HG03342 (cell line): ENCODE results near the gene DICER1.
"Not testable (repeated sequence)": the region's sequence is repeated elsewhere in the genome, so short reads cannot be mapped to it uniquely, and the experiment has no call there.

Experiments used
- ATAC-seq: cut with Tn5 transposase; IDR thresholded peaks from one replicate; pipeline ENCODE4 v1.9.1; 2021; ENCODE audit warnings: mild to moderate bottlenecking, moderate library complexity; ENCODE audit not compliant: unreplicated experiment

DICER1 gene

DNA sequence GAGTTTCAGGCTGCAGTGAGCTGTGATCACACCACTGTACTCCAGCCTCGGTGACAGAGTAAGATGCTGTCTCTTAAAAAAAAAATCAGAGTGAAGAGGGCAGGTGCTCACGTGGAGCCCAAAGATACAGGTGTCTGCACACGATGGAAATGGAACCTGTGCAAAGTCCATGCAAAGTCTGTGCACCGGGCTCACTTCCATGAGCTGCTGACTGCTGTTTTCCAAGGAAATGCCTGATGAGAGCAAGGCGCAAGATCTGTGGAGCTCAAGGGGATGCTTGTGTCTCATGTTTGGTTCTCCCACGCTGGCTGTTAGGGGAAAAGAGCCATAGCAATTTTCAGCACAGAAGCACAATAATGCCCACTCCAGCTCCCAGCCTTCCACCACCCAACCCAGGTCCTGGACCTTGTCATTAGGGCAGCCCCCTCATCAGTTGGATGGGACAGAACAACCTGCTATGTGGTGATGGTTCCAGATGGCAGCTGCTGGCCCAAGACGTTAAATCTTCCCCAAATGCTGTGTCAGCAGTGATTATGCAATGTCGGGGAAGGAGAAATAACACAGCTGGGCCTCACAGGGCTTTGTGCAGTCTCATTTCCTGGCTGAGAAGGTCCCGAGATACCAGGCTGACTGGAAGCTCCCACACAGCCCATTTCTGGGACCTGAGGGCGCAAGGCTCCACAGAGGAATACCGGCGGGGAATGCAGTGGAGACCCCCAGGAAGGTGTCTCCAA, 27.9 kb upstream of the DICER1 start:
- ATAC-seq, result no peak

DNA sequence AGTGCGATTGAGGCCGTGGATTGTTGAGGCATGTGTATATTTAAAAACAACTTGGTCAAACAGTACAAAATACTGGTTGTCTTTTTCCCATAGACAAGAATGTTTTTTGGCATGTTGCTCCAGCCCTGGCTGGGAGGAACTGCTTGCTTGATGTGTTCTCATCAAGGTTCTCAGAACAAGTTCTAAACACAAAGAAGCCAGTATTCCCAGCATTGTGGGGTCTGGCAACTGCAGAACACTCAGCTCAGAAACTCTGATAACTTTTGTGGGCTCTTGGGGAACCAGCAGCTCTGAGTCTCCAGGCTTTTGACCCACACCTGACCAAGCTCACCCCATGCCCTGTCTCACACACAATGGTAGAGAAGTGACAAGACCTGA, 27.1 kb upstream of the DICER1 start:
- no peak for ATAC-seq

DNA sequence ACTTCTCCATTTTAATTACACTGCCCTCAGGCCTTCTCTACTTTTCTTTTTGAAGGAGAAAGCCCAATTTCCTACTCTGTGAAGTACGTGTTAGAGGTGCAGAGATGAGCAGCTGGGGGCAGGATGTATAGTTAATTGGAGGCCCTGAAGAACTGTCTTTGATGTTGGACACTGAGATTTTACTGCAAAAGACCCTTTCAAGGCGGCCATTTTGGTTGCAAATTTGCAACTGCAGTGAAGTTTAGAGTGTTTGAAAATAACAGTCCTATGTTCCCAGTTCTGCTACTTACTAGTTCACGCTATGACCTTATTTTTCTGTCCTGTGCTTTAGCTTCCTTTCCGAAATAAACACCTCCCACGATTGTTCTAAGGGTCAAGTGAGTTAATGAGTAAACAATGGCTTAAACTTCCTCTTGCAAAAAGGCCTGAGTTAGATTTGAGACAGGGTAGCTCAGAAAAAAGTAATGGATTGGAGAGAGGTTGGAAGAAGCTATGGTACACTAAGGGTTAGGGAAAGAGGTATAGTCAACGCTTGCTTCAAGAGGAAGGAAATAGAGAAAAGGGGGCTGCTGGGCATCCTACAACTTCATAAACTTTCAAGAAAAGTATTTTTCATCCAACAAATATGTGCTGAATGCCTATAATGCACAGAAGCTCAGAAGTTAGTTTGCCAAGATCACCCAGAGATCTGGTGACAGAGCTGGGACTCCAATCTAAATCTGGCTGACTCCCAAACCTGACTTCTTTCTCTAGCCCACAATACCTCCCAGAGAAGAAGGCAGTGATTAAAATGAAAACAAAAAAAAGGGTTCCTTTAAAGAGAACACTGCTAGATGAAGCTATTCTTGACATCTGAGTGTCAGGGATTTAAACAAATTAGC, 26.4 kb upstream of the DICER1 start:
- peak; percentile 56 for ATAC-seq

DNA sequence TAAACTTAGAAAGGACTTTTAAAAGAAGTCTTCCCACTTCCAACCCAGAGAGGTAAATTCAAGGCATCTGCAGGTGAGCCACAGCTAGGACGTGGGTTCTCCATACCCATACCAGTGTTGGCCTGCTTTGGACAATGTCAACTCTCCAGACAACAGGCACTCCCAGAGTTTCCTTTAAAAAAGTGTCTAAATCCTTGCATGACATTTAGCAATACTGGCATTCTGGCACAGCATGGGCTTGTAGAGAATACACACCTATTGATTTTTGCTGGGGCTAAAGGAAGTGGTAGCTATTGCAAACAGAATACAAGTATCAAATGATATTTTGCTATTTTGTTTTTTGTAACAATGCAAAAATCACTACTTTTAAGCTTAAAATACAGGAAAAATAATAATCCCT, 25.8 kb upstream of the DICER1 start:
- no peak for ATAC-seq

DNA sequence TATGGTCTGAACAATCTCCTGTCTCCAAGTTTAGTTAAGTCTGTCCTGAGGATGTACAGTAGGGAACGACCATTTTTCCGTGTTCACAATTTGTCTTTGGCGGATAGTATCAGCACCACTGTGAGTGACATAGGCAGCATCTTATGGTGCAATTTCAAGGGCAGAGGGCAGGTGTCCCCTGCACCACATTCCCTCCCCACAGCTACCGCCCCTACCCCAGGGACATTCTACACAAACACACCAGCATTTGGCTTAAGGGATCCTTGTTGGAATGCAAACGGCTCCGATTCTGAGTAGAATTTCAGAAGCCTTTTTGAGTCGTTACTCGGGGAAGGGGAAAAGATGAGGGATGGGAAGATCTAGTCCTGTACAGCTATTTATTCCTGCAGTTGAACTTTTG, 25.1 kb upstream of the DICER1 start:
- no peak for ATAC-seq

DNA sequence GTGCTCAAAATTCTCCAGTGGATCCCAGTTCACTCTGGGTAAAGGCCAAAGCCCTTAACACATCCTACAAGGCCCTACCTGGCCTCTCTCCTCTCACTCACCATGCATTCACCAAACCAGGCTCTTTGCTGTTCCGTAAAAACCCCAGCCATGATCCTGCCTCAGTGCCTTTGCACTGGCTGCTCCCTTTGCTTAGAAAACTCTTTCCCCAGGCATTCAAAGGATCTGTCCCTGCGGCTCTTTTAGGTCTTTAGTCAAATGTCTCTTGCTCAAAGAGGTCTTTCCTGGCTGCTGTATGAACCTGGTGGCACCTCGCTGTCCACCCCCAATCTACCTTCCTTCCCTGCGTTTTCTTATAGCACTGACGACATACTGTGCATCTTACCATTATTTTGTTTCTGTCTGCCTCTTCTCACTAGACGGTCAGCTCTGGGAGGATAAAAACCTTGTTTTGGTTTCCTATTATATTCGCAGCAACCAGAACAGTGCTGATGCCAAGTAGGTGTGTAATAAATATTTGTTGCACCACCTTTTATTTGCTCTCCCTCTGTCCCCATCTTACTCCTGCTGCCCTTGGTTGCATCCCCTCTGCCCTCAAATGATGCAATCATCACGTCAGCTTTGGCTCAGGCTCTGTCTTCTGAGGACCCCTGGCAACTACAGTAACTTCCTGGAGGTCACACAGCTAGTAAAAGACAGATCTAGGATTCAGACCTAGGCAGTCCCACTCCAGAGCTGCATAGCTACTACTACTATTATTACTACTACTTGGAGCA, 23.8 kb upstream of the DICER1 start:
- ATAC-seq, result no peak

DNA sequence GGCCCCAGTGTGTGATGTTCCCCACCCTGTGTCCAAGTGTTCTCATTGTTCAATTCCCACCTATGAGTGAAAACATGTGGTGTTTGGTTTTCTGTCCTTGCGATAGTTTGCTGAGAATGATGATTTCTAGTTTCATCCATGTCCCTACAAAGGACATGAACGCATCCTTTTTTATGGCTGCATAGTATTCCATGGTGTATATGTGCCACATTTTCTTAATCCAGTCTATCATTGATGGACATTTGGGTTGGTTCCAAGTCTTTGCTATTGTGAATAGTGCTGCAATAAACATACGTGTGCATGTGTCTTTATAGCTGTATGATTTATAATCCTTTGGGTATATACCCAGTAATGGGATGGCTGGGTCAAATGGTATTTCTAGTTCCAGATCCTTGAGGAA, 18.3 kb upstream of the DICER1 start:
- ATAC-seq, result not testable (repeated sequence)

DNA sequence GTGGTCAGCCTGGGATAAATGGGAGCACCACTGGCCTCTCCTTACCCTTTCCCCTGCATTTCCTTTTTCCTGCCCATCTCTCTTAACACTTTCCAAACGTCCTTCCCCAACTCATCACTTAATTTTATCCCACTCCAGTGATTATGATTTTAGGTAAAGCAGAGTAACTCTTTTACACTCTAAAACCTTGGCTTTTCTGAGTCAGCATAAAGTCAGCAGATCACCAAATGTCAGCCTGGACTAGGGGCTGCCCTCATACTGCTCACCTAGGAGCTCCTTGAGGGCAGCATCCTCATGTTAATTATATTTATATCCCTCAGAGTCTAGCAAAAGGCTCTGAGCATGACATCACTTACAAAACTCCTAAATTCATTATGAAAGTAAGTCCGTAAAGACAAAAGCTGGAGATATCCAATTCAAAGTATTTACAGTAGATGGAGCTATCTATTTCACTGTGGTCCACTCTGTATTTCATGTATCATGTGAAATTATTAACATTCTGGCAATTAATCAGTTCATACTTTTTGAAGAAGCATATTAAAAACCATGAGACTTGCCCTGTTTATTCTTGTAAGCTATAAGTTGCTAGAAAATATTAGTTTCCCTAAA, 17.0 kb upstream of the DICER1 start:
- no peak for ATAC-seq

DNA sequence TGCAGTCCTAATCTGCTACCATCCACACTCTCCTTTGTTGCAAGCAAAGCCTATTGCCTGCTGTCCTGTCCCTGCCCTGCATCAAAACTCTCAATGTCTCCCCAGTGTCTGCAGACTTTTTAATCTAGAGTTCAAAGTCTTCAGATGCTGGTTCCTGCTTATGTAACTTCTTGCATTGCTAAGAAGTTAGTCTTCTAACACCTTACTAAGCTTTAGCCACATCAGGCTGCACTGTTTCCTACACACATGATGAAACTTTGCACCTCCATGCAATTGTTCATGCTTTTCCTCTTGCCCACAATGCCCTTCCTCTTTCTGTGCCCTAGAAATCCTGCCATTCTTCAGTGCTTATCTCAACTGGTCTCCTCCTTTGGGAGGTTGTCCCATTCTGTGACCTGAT, 16.2 kb upstream of the DICER1 start:
- no peak for ATAC-seq

DNA sequence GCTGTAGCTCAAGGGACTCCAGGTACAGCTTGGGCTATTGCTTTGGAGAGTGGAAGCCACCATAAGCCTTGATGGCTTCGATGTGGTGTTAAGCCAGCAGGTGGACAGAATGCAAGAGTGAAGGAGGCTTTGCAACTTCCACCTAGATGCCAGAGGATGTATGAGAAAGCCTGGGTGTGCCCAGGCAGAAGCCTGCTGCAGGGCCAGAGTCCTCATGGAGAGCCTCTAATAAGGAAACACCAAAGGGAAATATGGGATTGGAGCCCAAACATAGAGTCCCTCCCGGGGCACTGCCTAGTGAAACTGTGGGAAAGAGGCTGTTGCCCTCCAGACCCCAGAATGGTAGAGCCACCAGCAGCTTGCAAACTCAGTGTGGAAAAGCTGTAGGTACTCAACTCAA, 9.8 kb upstream of the DICER1 start:
- no peak for ATAC-seq

DNA sequence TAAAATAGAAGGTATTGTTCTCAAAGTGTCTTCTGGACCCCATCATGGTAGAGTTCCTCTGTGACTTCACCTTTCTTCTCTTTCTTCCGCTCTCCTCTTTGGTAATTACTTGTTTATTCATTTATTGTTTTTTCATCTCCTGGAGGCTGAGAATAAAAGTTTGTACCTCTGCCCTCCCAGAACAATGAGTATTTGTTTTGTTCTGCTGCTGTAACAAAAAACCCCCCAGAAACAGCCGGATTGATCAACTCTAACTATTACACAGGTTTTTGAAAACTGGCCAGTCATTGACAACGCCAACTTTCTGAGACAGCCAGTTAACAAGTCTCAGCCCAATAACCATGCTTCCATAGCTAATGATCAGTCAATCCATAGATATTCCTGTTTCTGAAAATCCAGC, 8.2 kb upstream of the DICER1 start:
- no peak for ATAC-seq

DNA sequence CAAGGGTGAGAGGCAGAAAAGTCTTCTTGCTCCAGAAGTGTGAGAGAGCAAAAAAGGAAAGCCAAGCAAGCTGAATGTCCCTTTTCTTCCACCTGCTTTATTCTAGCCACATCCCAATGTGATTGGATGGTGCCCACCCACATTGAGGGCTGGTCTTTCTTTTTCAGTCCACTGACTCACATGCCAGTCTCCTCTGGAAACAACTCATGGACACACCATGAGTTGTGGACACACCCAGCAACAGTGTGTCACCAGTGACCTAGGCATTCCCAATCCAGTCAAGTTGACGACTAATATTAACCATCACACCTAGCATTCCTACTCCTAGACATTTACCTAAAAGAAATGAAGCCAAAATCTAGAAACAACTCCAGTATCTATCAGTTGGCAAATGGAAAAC, 7.2 kb upstream of the DICER1 start:
- no peak for ATAC-seq

DNA sequence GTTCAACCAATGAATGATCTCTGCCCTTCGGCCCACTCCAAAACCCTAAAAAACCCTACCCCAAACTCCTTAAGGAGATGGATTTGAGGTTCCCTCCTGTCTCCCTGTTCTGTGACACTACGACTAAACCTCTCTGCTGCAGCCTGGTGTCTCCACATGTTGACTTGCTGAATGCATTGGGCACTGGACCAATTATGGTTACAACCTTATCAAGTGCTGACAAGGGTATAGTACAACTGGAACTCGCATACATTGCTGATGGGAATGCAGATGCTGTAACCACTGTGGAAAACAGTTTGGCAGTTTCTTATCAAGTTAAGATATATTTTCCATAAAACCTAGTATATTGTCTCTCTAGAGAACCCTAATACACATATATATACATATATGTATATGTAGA, 6.3 kb upstream of the DICER1 start:
- ATAC-seq, result no peak

DNA sequence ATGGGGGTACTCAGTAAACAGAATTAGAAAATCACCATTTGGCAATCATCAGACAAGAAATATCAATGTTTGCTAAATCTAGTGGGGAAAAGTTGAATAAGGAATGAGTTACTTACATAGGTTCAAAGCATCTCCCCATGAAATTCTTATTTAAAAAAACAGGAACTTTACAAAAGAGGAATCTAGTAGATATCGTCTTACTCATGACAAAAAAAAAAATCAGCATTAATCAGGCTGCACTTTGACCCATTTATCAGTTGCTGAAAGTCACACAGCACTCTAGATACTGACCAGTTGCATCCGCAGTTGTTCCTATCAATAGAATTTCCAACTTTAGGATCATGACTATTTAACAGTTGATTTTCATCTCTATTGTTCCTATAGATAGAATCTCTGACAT, 5.8 kb upstream of the DICER1 start:
- ATAC-seq, result no peak

DNA sequence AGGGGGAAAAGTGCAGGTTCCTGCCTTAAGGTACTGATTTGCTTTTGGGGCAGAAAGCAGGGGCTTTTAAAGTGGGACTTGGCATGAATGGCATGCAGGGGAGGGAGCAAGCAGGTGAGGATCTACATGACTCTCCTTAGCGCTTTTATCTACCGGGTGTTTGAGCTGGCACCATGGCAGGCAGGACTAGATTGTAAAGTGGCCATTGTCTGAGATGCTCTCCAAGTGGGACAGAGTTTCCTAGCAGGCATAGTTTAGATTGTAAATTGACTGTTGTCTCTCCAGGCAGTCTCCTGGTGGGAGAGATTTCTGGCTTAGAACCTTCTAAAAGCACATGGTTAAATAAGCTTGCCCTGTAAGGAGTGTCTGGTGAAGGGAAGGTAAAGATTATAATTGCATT, 5.3 kb upstream of the DICER1 start:
- ATAC-seq, result no peak

DNA sequence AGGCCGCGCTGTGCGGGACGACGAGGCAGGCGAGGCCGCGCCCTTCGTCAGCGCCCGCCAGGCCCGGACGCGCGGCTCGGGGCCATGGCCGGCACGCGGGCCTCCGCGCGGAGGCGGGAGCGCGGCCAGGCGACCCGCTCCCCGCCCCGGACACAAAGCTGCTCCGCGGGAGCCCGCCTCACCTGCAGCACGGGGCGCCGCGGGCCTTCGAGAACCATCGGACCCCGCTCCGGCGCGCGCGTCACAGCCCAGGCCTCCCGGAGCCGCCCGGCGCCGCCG, 342 bp downstream of the DICER1 start:
- ATAC-seq, result peak; percentile 19

DNA sequence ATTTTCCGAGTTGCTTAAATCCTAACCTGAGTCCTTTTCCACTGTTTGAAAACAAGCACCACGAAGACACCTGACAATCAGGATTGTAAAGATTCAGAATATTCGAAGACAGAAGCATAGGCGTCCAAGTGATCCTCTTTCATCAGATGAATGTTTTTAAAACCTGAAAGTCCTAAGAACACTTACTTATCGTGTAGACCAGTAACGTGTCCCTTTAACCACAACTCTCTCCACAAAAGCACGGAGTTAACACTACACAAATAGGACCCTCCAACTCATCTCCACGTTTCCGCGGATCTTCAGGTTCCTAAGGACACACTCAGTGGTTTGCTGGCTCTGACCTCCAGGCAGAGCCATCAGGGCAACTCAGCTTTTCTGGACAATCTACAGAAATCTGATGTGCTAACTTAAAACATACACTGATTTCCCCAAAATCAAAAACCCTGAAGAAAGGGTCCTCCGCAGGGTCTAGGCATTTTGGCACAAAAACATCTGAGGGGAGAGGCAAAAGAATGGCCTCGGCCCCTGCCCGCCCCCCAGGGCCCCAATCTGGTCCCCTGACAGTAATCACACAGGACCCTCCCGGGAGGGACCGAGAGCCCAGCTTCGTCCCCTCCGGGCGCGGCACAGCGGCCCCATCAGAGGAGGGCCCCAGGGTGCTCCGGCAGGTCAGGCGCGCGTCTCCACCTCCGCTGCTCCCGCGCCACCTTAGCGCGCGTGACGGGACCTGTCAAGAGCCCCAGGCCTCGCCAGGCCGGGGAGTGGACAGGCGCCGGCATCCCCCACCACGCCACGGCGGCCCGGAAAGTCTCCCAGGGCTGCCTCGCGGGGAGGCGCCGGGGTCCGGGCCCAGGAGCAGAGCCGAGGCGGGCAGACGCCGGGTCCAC, 925 bp downstream of the DICER1 start:
- peak; percentile 26 for ATAC-seq

DNA sequence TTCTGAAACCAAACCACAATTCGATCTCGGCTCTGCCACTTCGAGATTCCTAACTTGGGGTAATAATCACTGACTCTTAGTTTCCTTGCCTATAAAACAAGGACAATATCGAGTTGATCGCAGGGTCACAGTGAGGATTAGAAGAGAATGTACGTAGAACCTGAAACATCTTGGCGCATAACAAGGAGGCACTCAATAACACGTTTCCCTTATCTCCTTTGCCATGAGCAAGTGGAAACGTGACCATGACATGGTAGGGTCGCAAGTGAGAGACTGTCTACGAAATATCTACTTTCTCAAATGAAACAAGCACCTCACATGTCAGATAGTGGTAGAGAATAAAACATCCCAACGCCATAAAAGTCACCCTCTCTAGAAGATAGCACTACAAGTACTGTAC, 2.3 kb downstream of the DICER1 start:
- ATAC-seq, result no peak

DNA sequence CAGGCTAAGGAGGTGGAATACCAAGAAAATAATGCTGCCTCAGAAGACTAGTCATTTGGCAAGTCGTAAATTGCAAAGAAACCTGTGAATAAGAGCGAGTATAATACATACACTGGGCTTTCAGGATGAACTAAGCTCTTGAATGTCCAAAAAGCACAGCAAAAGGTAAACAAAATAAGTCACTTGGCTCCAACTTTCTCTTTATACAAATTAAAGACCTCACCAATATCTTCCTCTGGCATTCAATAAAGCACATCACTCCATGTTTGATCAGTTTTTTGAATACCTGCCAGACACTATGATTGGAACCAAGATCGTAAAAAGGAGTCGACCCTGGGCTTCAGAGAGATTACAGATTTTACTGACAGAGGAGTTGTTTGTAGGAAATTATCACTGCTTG, 3.5 kb downstream of the DICER1 start:
- ATAC-seq, result no peak

DNA sequence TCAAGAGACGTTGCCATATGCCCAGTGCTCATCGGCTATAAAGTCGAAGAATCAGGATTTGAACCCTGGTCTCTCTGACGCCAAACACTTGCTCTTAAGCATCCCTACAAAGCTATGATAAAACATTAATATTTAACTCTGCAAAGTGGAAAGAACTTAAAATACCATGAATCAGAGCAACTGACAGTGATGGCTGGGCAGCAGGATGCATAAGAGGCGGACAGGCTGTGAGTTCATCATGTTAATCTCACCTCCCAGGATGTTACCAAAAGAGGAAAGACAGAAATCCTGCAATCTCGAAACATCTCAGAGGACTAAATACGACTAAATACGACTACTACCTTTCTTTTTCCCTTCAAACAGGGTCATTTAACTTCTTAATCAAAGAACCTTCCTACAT, 5.8 kb downstream of the DICER1 start:
- ATAC-seq, result no peak

DNA sequence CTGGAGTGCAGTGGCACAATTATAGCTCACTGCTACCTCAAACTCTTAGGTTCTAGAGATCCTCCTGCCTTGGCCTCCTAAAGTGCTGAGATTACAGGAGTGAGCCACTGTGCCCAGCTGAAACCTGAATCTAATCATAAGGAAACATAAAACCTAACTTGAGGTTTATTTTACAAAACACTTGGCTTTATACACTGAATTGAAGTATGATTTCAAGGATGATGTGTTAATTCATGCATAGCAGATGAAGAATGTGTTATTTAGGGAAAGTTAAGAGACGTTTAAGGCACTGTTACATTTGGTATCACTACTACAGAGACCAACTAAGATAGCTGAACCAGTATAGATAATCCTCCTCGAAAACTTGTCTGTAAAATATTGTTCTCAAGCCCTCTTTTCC, 6.4 kb downstream of the DICER1 start:
- ATAC-seq, result no peak
